OCI-LY7 (cell line): ENCODE data around the gene SMYD3. TPM values are rescaled to one million over a fixed set of nuclear protein-coding genes. Genes with fewer than 3 reads are reported as not detected.

Experiments used
- BruUV-seq: library from RNA; stranded (reverse); fragments of 400-500 nt; replicated peaks from 2 replicates; lab custom pipeline; 2021; lab: Mats Ljungman, UMichigan
- CTCF ChIA-PET: fragments of 300-600 bp; sonication (Branson Sonifier 250); formaldehyde crosslinking; loops from one replicate; lab custom pipeline; 2022; ENCODE audit warnings: antibody characterized with exemption; ENCODE audit not compliant: unreplicated experiment; lab: Charles Lee
- POLR2A ChIA-PET: fragments of 300-600 bp; sonication (Branson Sonifier 250); formaldehyde crosslinking; loops from one replicate; lab custom pipeline; 2022; ENCODE audit warnings: antibody characterized with exemption; lab: Charles Lee
- DNase-seq: peaks from one replicate; pipeline ENCODE4 v3.0.0-alpha.2; 2015; ENCODE audit warnings: low spot score
- H2AFZ ChIP-seq: fragments of 200-600 bp; sonication (generic), shearing (Covaris generic); 2 replicates; pipeline ENCODE4 v1.6.1; 2014; ENCODE audit warnings: mild to moderate bottlenecking, antibody characterized with exemption, low read length, moderate library complexity
- H3K27ac ChIP-seq: fragments of 200-600 bp; sonication (generic); 2 replicates; pipeline ENCODE4 v1.5.1; 2014; ENCODE audit warnings: mixed run types, low read depth, mild to moderate bottlenecking, moderate library complexity, low read length, inconsistent platforms; ENCODE audit not compliant: poor library complexity, severe bottlenecking
- H3K36me3 ChIP-seq: fragments of 200-600 bp; sonication (generic); 2 replicates; pipeline ENCODE4 v1.6.1; 2014; ENCODE audit warnings: mild to moderate bottlenecking, antibody characterized with exemption, low read length, moderate library complexity, mixed read lengths; ENCODE audit not compliant: insufficient read depth
- H3K4me1 ChIP-seq: fragments of 200-600 bp; sonication (generic); 2 replicates; pipeline ENCODE4 v1.5.1; 2014; ENCODE audit warnings: mild to moderate bottlenecking, low read length; ENCODE audit not compliant: insufficient read depth, poor library complexity, severe bottlenecking
- H3K4me2 ChIP-seq: fragments of 200-600 bp; sonication (generic); 2 replicates; pipeline ENCODE4 v1.6.1; 2014; ENCODE audit warnings: mild to moderate bottlenecking, low read length
- H3K4me3 ChIP-seq: fragments of 200-600 bp; sonication (generic); 2 replicates; pipeline ENCODE4 v1.5.1; 2014; ENCODE audit warnings: mild to moderate bottlenecking, low read depth, low read length; ENCODE audit not compliant: poor library complexity, severe bottlenecking
- H3K79me2 ChIP-seq: fragments of 200-600 bp; sonication (generic); 2 replicates; pipeline ENCODE4 v1.6.1; 2016; ENCODE audit warnings: low read depth, mild to moderate bottlenecking, low read length, moderate library complexity, mixed read lengths; ENCODE audit not compliant: insufficient read depth
- H3K9me2 ChIP-seq: fragments of 200-600 bp; sonication (generic); 2 replicates; pipeline ENCODE4 v1.6.1; 2016; ENCODE audit warnings: mild to moderate bottlenecking, low read length, mixed read lengths; ENCODE audit not compliant: insufficient read depth
- H3K9me3 ChIP-seq: fragments of 200-600 bp; sonication (generic); 2 replicates; pipeline ENCODE4 v1.6.1; 2014; ENCODE audit warnings: mild to moderate bottlenecking, mixed run types, low read length, mixed read lengths
- H4K20me1 ChIP-seq: fragments of 200-600 bp; sonication (generic); 2 replicates; pipeline ENCODE4 v1.6.1; 2014; ENCODE audit warnings: mild to moderate bottlenecking, antibody characterized with exemption, low read length, moderate library complexity, mixed read lengths; ENCODE audit not compliant: insufficient read depth
- CTCF ChIP-seq: fragments of 200-600 bp; sonication (generic); conservative IDR thresholded peaks from 2 replicates; pipeline ENCODE4 v1.5.1; 2014; ENCODE audit warnings: mild to moderate bottlenecking, antibody characterized with exemption, low read length, moderate library complexity, mixed read lengths
- EZH2phosphoT487 ChIP-seq: fragments of 200-600 bp; sonication (generic); IDR thresholded peaks from 2 replicates; pipeline ENCODE4 v1.6.1; 2018; ENCODE audit warnings: low read depth, borderline replicate concordance, mild to moderate bottlenecking, mixed run types, antibody characterized with exemption, low read length, moderate library complexity, mixed read lengths
- intact Hi-C: fragments of 100-400 bp; cut with micrococcal nuclease; formaldehyde crosslinking; loops from one replicate; pipeline ENCODE4 v1.10.0; 2022; ENCODE audit not compliant: unreplicated experiment
- total RNA-seq, 2 experiments: library from RNA; depleted of rRNA in 1 of 2; stranded (reverse); fragments of >200 nt in 1 of 2; shearing (Covaris generic) in 1 of 2; gene quantifications; 2 replicates each; pipeline ENCODE4 v1.2.3, GENCODE V29; 2014 to 2022

The SMYD3 gene
- total RNA-seq, 2 experiments from 2014 or later: 28.9 to 34.5 TPM

GRCh38 chr1:245834002-245834401 lies 673.1 kb downstream of the SMYD3 start:
- no peaks in the 10 kb centered on the region for H3K9me3 ChIP-seq
- intact Hi-C loops: no loop called here
- H3K9me2 ChIP-seq: no peaks in the 10 kb centered on the region
- no peaks in the 10 kb centered on the region for H3K79me2 ChIP-seq
- POLR2A ChIA-PET: no interaction called here
- H3K4me2 ChIP-seq: no peak overlapping the region
- no peak overlapping the region for H3K27ac ChIP-seq
- no peaks in the 10 kb centered on the region for H4K20me1 ChIP-seq
- CTCF ChIA-PET: no interaction called here
- TF ChIP-seq CTCF (no peak), EZH2phosphoT487 (no peak)
- H2AFZ ChIP-seq: no peak overlapping the region
- no peak for DNase-seq
- H3K4me3 ChIP-seq: no peak overlapping the region
- peaks cover 4% of the 10 kb centered on the region for H3K4me1 ChIP-seq
- no peaks in the 10 kb centered on the region for H3K36me3 ChIP-seq
- BruUV-seq: no TSS peak

- Histone ChIP-seq H3K4me2 (no peak overlapping the region), H3K4me3 (no peak overlapping the region), H3K27ac (no peak overlapping the region), H3K4me1 (peaks cover 4% of the 10 kb centered on the region), H4K20me1 (no peaks in the 10 kb centered on the region), H3K79me2 (no peaks in the 10 kb centered on the region), H3K36me3 (no peaks in the 10 kb centered on the region), H3K9me2 (no peaks in the 10 kb centered on the region), H3K9me3 (no peaks in the 10 kb centered on the region), H2AFZ (no peak overlapping the region)
- ChIA-PET CTCF (no interaction called here), POLR2A (interaction anchor here (0.7 kb wide), 1 partner anchor 22 kb away, joined by 3 read pairs; no protein-coding TSS in a partner anchor)
- no TSS peak for BruUV-seq
- no peak for DNase-seq
- TF ChIP-seq EZH2phosphoT487 (no peak), CTCF (no peak)
- intact Hi-C loops: no loop called here
Observed at GRCh38 chr1:245832771-245833527, 674.1 kb downstream of the SMYD3 start.

DNA sequence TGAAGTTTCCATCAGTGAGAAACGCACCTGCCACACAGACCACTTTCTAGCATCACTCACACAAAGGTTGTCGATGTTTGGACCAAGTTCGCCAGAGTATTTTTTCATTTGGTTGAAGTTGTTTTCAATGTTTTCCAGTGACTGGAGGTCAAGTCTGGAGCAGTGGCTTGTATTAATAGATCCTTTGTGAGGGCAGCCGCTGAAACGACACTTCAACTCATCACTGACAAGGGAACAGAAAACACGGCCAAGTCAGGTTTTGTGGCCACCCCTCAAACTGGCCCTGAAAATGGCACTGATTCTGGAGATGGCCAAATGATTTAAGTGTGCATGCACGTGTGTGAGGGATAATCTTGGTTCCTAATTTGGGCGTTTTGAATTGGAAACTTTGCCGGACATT lies 675.6 kb downstream of the SMYD3 start:
- Histone ChIP-seq H3K79me2 (no peaks in the 10 kb centered on the region), H3K4me1 (peaks cover 4% of the 10 kb centered on the region), H3K4me2 (no peak overlapping the region), H3K36me3 (no peaks in the 10 kb centered on the region), H3K9me3 (no peaks in the 10 kb centered on the region), H3K4me3 (no peak overlapping the region), H2AFZ (no peak overlapping the region), H3K9me2 (no peaks in the 10 kb centered on the region), H3K27ac (no peak overlapping the region), H4K20me1 (no peaks in the 10 kb centered on the region)
- intact Hi-C loops: no loop called here
- POLR2A ChIA-PET: interaction anchor here (0.6 kb wide), 2 partner anchors 54 to 166 kb away, joined by 3 read pairs; no protein-coding TSS in a partner anchor
- no peak for DNase-seq
- BruUV-seq: no TSS peak
- no peak for TF ChIP-seq CTCF
- no peak for TF ChIP-seq EZH2phosphoT487
- CTCF ChIA-PET: no interaction called here
